ENCODE data around the gene ZNF621. TPM values are rescaled to one million over a fixed set of nuclear protein-coding genes. Genes with fewer than 3 reads are reported as not detected.

The ZNF621 gene
- total RNA-seq, 4 donors from 2014 or later, result 10.9 to 28.3 (median 18.6) TPM

GRCh38 chr3:40580494-40581091 lies 55.8 kb downstream of the ZNF621 start:
- TF ChIP-seq POLR2AphosphoS5 (IDR thresholded peaks at IDR 0.05), result no peak
- peak; percentile 78 to 92 (median 86) for TF ChIP-seq CTCF (IDR thresholded peaks at IDR 0.05)
- H3K27me3 ChIP-seq, result no peaks in the 10 kb centered on the region
- H3K27ac ChIP-seq, result no peak overlapping the region
- peak; percentile 47 for ATAC-seq
- H3K4me3 ChIP-seq, result no peak overlapping the region
- peaks cover 0 to 15% (median 12%) of the 10 kb centered on the region in 3 donors for H3K4me1 ChIP-seq
- no peaks in the 10 kb centered on the region for H3K36me3 ChIP-seq
- 0% methylated on average over 2 of the region's 2 CpGs; no CpG with 5 or more reads in 1 of the 2 donors for WGBS, 2 donors (ENCODE audit: low coverage in 1 of 2)
- H3K9me3 ChIP-seq, result no peaks in the 10 kb centered on the region

GRCh38 chr3:40581166-40581565 lies 56.4 kb downstream of the ZNF621 start:
- Histone ChIP-seq H3K4me3 (no peak overlapping the region), H3K4me1 (peaks cover 0 to 15% (median 12%) of the 10 kb centered on the region in 3 donors), H3K9me3 (no peaks in the 10 kb centered on the region), H3K36me3 (no peaks in the 10 kb centered on the region), H3K27ac (no peak overlapping the region), H3K27me3 (no peaks in the 10 kb centered on the region)
- TF ChIP-seq CTCF (IDR thresholded peaks at IDR 0.05) (no peak), POLR2AphosphoS5 (IDR thresholded peaks at IDR 0.05) (no peak)
- ATAC-seq, result no peak
- WGBS, 2 donors (ENCODE audit: low coverage in 1 of 2), result 100% methylated on average over 1 of the region's 1 CpG

- WGBS, 2 donors (ENCODE audit: low coverage in 1 of 2), result no CpG with 5 or more reads among the region's 2 CpGs
- Histone ChIP-seq H3K9me3 (no peaks in the 10 kb centered on the region), H3K4me1 (peaks cover 0 to 15% (median 12%) of the 10 kb centered on the region in 3 donors), H3K27ac (no peak overlapping the region), H3K27me3 (no peaks in the 10 kb centered on the region), H3K4me3 (no peak overlapping the region), H3K36me3 (no peaks in the 10 kb centered on the region)
- no peak for TF ChIP-seq CTCF (IDR thresholded peaks at IDR 0.05)
- no peak for TF ChIP-seq EP300 (IDR thresholded peaks at IDR 0.05)
- TF ChIP-seq POLR2AphosphoS5 (IDR thresholded peaks at IDR 0.05), result no peak
- no peak for TF ChIP-seq POLR2A (IDR thresholded peaks at IDR 0.05)
- ATAC-seq, result no peak
Measured at GRCh38 chr3:40582401-40583027, 57.8 kb downstream of the ZNF621 start.

- no peak overlapping the region for H3K4me3 ChIP-seq
- 93% methylated on average over 5 of the region's 7 CpGs; no CpG with 5 or more reads in 1 of the 2 donors for WGBS, 2 donors (ENCODE audit: low coverage in 1 of 2)
- TF ChIP-seq EP300 (IDR thresholded peaks at IDR 0.05) (no peak), CTCF (IDR thresholded peaks at IDR 0.05) (no peak), POLR2AphosphoS5 (IDR thresholded peaks at IDR 0.05) (no peak), POLR2A (IDR thresholded peaks at IDR 0.05) (no peak)
- no peaks in the 10 kb centered on the region for H3K9me3 ChIP-seq
- no peak for ATAC-seq
- no peak overlapping the region for H3K27ac ChIP-seq
- H3K36me3 ChIP-seq, result no peaks in the 10 kb centered on the region
- H3K27me3 ChIP-seq, result no peaks in the 10 kb centered on the region
- H3K4me1 ChIP-seq, result peaks cover 0 to 15% (median 12%) of the 10 kb centered on the region in 3 donors
Measured at GRCh38 chr3:40583691-40584090, 58.9 kb downstream of the ZNF621 start.

GRCh38 chr3:40584625-40585189 lies 59.9 kb downstream of the ZNF621 start:
- H3K9me3 ChIP-seq, result no peaks in the 10 kb centered on the region
- no peaks in the 10 kb centered on the region for H3K27me3 ChIP-seq
- no peaks in the 10 kb centered on the region for H3K36me3 ChIP-seq
- H3K27ac ChIP-seq, result no peak overlapping the region
- peak; percentile 82 for ATAC-seq
- H3K4me1 ChIP-seq, result peaks cover 0 to 15% (median 12%) of the 10 kb centered on the region in 3 donors
- no peak overlapping the region for H3K4me3 ChIP-seq
- 24 to 33% methylated on average over 6 to 10 of the region's 15 CpGs for WGBS, 2 donors (ENCODE audit: low coverage in 1 of 2)
- peak; percentile 93 to 96 (median 95) for TF ChIP-seq CTCF (IDR thresholded peaks at IDR 0.05)
- peak; percentile 57 for TF ChIP-seq POLR2AphosphoS5 (IDR thresholded peaks at IDR 0.05)
- no peak for TF ChIP-seq EP300 (IDR thresholded peaks at IDR 0.05)
